Activated naive CD8-positive, alpha-beta T cell treated with anti-CD3 and anti-CD28 coated beads, Interleukin-2, amount 10 ng/mL, durations not matched to agents 7 days and 5 days (primary cell): Measurements from ENCODE around the gene PIGW. TPM values are rescaled to one million over a fixed set of nuclear protein-coding genes. Genes with fewer than 3 reads are reported as not detected.
A peak's percentile ranks its signal among the peaks of the same experiment; 100 is the strongest.

Experiments
- ATAC-seq: fragments of 150-1000 bp; cut with Tn5 transposase; one replicate; pipeline ENCODE4 v1.10.0; 2021; ENCODE audit warnings: low read depth, moderate library complexity
- POLR2A ChIA-PET: fragments of 350-600 bp; sonication (Branson Sonifier 250); formaldehyde crosslinking; loops from one replicate; lab custom pipeline; 2021; ENCODE audit warnings: antibody characterized with exemption; lab: Charles Lee
- DNase-seq: peaks from one replicate; pipeline ENCODE4 v3.0.0; 2021
- H3K27ac Mint-ChIP-seq: one replicate; pipeline ENCODE4 v1.8.0; 2022; ENCODE audit warnings: mild to moderate bottlenecking, mixed read lengths
- H3K27me3 Mint-ChIP-seq: one replicate; pipeline ENCODE4 v1.8.0; 2022; ENCODE audit warnings: mild to moderate bottlenecking, moderate library complexity, mixed read lengths
- H3K36me3 Mint-ChIP-seq: one replicate; pipeline ENCODE4 v1.8.0; 2021; ENCODE audit warnings: mild to moderate bottlenecking, mixed read lengths
- H3K4me1 Mint-ChIP-seq: one replicate; pipeline ENCODE4 v1.8.0; 2021; ENCODE audit warnings: mixed read lengths
- H3K4me3 Mint-ChIP-seq: one replicate; pipeline ENCODE4 v1.8.0; 2022; ENCODE audit warnings: mild to moderate bottlenecking, moderate library complexity, mixed read lengths
- H3K9me3 Mint-ChIP-seq: one replicate; pipeline ENCODE4 v1.8.0; 2021; ENCODE audit warnings: mixed read lengths
- total RNA-seq, 2 experiments: library from RNA; stranded (reverse); gene quantifications; one replicate each; pipeline ENCODE4 v1.2.3, GENCODE V29; 2021

Gene PIGW
- total RNA-seq, 2 experiments from 2014 or later: 8.6 to 11.1 TPM

DNA sequence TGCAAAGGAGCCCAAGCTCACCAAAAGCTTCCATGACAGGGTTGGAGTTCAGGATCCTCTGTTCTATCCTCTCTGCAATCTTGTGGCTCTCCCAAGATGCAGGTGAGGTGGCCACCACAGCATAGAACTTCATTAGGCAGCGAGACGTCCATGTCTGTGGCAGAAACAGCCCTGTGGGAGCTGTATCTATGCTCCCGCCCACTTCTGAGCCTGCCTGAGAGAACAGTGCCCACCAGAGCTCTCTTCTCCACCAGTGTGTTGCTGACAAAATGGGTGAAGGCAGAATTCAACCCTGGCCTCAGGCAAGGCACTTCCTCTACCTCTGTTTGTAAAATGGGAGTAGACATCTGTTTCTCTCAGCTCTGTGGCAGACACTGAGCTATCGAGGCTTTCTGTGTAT, 18.9 kb upstream of the PIGW start:
- Mint-ChIP-seq H3K27me3 (no peaks in the 10 kb centered on the region), H3K4me3 (no peak overlapping the region), H3K9me3 (no peaks in the 10 kb centered on the region), H3K4me1 (peaks cover 5% of the 10 kb centered on the region), H3K27ac (no peak overlapping the region), H3K36me3 (peaks cover 23% of the 10 kb centered on the region)
- POLR2A ChIA-PET: interaction anchor here (0.9 kb wide), 1 partner anchor 9 kb away, joined by 3 read pairs; no protein-coding TSS in a partner anchor
- ATAC-seq: no peak
- no peak for DNase-seq

DNA sequence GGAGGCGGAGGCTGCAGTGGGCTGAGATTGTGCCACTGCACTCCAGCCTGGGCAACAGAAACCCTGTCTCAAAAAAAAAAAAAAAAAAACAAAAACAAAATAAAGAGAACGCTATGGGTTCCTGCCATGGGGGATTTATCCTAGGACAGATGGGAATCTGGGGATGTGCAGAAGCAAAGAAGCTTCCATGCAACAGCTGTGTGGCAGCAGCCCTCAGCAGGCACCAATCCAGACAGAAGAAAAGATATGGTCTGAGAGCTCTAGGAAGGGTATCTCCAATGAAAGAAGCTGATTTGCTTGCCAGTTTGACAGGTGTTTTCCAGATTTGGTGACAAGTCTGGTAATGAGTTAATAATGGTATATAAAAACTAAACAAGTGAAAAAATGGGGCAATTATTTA, 11.7 kb upstream of the PIGW start:
- H3K36me3 Mint-ChIP-seq: peaks cover 34% of the 10 kb centered on the region
- no peak for DNase-seq
- H3K4me1 Mint-ChIP-seq: peaks cover 19% of the 10 kb centered on the region
- no peak overlapping the region for H3K4me3 Mint-ChIP-seq
- no peak for ATAC-seq
- H3K27ac Mint-ChIP-seq: no peak overlapping the region
- H3K9me3 Mint-ChIP-seq: no peaks in the 10 kb centered on the region
- POLR2A ChIA-PET: interaction anchor here (0.5 to 0.7 kb wide), 2 partner anchors 366 to 1046 kb away, joined by 4 to 5 read pairs; no protein-coding TSS in a partner anchor
- no peaks in the 10 kb centered on the region for H3K27me3 Mint-ChIP-seq

DNA sequence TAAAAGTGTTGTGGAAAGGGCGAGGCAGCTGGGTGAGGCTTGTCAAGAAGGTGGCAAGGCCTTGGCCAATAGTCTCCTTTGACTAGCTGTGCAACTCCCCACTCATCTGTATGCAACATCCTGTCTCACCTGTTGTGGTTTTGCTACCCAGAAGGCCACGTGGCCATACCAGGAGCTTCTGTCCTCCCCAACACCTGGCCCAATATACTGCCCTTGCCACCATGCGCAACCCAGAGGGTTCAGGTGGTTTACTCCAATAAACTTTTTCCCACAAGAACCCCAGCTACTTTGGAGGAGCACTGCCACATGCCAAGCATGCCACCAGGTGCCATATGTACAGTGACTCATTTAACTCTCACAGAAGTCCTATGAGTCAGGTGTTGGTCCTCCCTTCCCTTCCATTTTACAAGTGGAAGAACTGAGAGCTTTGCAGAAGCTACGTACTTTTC, 10.3 kb upstream of the PIGW start:
- peaks cover 20% of the 10 kb centered on the region for H3K4me1 Mint-ChIP-seq
- no peaks in the 10 kb centered on the region for H3K9me3 Mint-ChIP-seq
- peaks cover 33% of the 10 kb centered on the region for H3K36me3 Mint-ChIP-seq
- H3K4me3 Mint-ChIP-seq: no peak overlapping the region
- POLR2A ChIA-PET: interaction anchor here (0.6 to 1.4 kb wide), 3 partner anchors 9 to 36 kb away, joined by 3 read pairs; partner anchors contain the start of genes MYO19 and PIGW
- no peak overlapping the region for H3K27ac Mint-ChIP-seq
- DNase-seq (peak; percentile 11), ATAC-seq (peak; percentile 10)
- no peaks in the 10 kb centered on the region for H3K27me3 Mint-ChIP-seq

DNA sequence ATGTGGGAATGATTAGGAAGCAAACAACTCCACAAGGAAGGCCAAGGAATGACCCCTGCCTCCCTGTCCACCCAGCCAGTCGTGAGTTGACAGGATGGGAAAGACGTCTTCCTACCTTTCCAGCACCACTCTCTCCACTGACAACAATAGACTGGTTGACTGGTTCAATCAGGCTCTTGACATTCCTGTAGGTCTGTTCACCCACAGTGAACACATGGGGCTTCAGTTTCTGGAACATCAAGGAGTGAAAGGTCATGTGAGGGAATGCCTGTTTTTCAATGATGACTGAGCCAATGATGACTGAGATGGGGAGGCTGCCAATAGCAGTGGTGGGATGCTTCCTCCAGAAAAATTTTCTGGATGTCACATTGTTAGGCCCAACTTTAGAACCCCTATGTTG, 9.7 kb upstream of the PIGW start:
- POLR2A ChIA-PET: interaction anchor here (1.0 to 1.4 kb wide), 2 partner anchors 9 kb away, joined by 3 read pairs; partner anchors contain the start of genes MYO19 and PIGW
- Mint-ChIP-seq H3K4me1 (peaks cover 20% of the 10 kb centered on the region), H3K4me3 (no peak overlapping the region), H3K27ac (no peak overlapping the region), H3K9me3 (no peaks in the 10 kb centered on the region), H3K36me3 (peaks cover 31% of the 10 kb centered on the region), H3K27me3 (no peaks in the 10 kb centered on the region)
- DNase-seq (peak; percentile 12), ATAC-seq (no peak)

DNA sequence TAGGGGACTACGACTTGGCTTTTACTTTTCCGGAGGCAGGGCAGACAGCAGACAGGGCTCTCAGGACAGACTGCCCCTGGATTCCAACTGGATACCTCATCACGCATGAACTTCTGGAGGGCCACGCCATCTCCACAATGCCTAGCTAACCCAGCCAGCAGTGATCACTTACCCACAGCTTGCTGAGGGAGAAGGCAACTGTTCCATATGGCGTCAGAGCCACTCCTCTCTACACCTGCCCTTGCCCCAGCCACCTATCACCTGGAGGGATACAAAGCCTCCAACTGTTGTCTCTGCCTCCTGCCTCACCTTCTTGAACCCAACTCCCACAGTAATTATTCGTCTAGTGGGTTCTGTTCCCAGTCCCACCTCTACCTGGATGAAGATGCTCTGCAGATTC, 8.9 kb upstream of the PIGW start:
- peak; percentile 19 for DNase-seq
- Mint-ChIP-seq H3K36me3 (peaks cover 26% of the 10 kb centered on the region), H3K27me3 (no peaks in the 10 kb centered on the region), H3K4me1 (peaks cover 18% of the 10 kb centered on the region), H3K9me3 (no peaks in the 10 kb centered on the region), H3K27ac (no peak overlapping the region), H3K4me3 (no peak overlapping the region)
- no peak for ATAC-seq
- POLR2A ChIA-PET: no interaction called here

DNA sequence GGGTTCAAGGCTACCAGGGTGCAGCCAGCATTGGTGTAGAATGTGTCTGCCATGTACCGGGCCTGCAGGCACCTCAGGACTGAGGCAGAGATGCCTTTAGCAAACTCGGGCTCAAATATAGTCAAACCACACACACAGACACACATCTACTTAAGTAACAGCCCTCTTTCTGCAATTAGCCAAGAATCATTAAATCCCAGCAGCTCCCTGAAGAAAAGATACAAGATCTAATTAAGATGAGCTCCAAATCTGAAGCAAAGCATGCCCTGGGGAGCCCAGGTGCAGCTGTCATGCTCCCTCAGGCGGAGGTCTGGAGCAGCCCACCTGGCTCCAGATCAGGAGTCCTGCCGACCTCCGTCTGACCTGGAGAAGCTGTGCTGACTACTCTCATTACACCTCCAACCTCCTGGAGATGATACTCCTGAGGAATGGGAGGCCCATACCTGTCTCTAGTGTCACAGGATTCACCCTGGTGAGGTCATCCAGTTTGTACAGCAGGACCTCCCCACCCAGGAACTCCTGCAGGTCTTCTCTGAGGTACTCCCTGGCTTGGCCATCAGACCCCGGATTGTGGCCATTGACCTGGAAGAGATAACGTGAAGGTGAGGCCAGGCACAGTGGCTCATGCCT, 7.1 kb upstream of the PIGW start:
- DNase-seq: peak; percentile 14
- ATAC-seq: no peak
- POLR2A ChIA-PET: no interaction called here
- Mint-ChIP-seq H3K36me3 (peaks cover 33% of the 10 kb centered on the region), H3K9me3 (no peaks in the 10 kb centered on the region), H3K4me1 (peaks cover 26% of the 10 kb centered on the region), H3K4me3 (no peak overlapping the region), H3K27ac (no peak overlapping the region), H3K27me3 (no peaks in the 10 kb centered on the region)

DNA sequence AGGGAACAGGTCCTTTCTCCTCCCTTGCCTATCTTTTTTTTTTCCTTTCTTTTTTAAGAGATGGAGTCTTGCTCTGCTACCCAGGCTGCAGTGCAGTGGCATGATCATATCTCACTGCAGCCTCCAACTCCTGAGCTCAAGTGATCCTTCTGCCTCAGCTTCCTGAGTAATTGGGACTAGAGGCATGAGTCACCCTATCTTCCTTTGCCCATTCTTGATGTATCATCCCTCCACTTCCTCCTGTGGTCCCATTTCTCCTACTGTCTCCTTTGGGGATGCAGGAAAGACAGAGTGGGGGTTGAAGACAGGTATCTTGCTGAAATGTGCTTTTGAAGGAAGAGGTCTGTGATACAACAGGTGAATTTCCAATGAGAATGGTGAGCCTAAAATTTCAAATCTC, 5.7 kb upstream of the PIGW start:
- H3K9me3 Mint-ChIP-seq: no peaks in the 10 kb centered on the region
- no peak overlapping the region for H3K27ac Mint-ChIP-seq
- peaks cover 35% of the 10 kb centered on the region for H3K4me1 Mint-ChIP-seq
- POLR2A ChIA-PET: no interaction called here
- H3K27me3 Mint-ChIP-seq: no peaks in the 10 kb centered on the region
- ATAC-seq (no peak), DNase-seq (no peak)
- no peak overlapping the region for H3K4me3 Mint-ChIP-seq
- H3K36me3 Mint-ChIP-seq: peaks cover 30% of the 10 kb centered on the region

DNA sequence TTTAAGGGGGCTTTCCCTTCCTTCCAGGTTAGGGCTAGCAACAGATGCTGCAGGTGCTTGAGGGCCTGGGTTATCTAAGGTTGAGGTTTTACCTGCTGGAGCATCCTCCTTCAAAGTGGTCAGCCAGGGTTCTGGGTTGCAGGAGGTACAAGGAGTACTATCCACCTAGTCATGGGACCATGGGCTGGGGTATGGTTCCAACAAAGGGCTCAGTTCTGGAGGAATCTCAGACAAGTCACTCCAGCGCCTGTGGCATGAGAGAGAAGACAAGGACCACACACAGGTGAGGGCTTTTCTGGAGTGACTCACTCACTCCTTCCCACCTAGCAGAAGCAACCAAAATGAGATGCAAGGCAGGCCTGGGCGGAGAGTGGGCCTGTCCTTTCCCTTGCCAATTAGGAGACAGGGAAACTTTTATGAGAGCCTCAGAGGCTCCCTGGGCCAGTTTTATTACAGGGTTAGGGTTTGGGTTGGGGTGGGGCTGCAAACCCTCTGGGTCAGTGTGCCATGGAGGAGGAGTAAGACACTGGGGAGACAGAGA, 2.3 kb upstream of the PIGW start:
- Mint-ChIP-seq H3K36me3 (peaks cover 16% of the 10 kb centered on the region), H3K4me3 (peak overlapping the region; percentile 33), H3K27ac (peak overlapping the region; percentile 56), H3K4me1 (peaks cover 31% of the 10 kb centered on the region), H3K9me3 (peaks cover 1% of the 10 kb centered on the region), H3K27me3 (no peaks in the 10 kb centered on the region)
- no peak for ATAC-seq
- DNase-seq: peak; percentile 14
- POLR2A ChIA-PET: no interaction called here

DNA sequence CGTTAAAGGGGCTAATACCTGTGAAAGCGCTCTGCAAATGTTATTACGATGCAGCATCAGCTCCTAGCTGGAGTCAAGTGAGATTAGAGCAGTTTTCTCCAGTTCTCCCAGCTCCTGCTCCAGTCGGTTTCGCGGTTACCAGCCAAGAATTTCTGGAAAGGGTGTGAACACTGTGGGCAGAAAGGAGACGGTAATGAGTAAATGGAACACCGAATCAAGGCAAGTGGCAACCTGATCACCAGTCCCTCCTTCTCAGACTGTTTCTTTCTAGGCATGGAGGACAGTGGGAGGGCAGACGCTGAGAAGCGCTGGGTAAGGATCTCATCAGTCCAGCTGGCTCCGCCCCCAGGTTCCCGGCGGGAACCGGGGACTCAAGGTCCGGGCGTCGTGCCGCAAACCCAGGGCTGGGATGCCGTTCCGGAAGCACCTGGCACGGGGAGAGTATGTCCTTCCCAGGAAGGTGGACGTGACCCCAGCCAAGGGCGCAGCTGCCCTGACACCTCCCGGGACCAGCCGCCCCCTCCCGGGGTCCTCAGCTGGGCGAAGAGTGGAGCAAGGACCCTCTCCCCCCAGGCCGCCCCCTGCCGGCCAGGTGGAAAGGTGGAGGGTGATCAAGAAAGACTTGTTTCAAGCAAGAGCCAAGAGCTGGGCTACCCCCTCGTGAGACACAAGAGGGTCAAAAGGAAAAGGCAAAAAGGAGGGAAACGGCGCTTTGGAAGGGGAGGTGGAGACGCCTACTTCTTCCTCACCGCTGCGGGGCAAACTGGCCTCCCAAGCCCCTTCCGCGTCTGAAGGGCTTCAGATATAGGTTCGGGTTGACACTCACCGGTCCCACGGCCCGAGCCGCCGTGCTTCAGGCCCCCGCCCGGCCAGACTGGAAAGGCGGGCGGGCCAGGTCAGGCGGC, 600 bp upstream of the PIGW start:
- Mint-ChIP-seq H3K36me3 (peaks cover 19% of the 10 kb centered on the region), H3K4me3 (peak overlapping the region; percentile 91), H3K4me1 (peaks cover 30% of the 10 kb centered on the region), H3K27me3 (no peaks in the 10 kb centered on the region), H3K9me3 (peaks cover 1% of the 10 kb centered on the region), H3K27ac (peak overlapping the region; percentile 96)
- POLR2A ChIA-PET: interaction anchor here (0.8 to 4.8 kb wide), 5 partner anchors 9 to 68 kb away, joined by 3 to 122 read pairs (median 7); partner anchors contain the start of genes GGNBP2 and MRM1
- DNase-seq: no peak
- ATAC-seq: peak; percentile 30

DNA sequence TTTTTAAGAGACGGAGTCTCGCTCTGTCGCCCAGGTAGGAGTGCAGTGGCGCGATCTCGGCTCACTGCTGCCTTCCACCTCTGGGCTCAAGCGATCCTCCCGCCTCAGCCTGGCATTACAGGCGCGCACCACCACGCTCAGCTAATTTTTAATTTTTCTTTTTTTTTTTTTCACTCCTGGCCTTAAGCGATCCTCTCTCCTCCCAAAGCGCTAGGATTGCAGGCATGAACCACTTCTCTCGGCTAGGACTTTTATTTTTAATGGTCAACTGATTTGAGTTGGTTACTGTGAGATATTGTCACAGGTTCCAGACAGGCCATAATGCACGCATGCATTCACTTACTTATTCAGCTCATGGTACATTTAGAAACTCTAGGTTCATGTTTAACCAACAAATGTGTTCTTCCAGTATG, 888 bp downstream of the PIGW start:
- ATAC-seq (no peak), DNase-seq (no peak)
- POLR2A ChIA-PET: interaction anchor here (0.7 to 4.8 kb wide), 6 partner anchors 11 to 552 kb away, joined by 3 to 122 read pairs (median 6); partner anchors contain the start of genes AATF, GGNBP2 and MRM1
- Mint-ChIP-seq H3K4me3 (peak overlapping the region; percentile 91), H3K36me3 (peaks cover 26% of the 10 kb centered on the region), H3K4me1 (peaks cover 31% of the 10 kb centered on the region), H3K27me3 (no peaks in the 10 kb centered on the region), H3K27ac (peak overlapping the region; percentile 96), H3K9me3 (peaks cover 1% of the 10 kb centered on the region)

DNA sequence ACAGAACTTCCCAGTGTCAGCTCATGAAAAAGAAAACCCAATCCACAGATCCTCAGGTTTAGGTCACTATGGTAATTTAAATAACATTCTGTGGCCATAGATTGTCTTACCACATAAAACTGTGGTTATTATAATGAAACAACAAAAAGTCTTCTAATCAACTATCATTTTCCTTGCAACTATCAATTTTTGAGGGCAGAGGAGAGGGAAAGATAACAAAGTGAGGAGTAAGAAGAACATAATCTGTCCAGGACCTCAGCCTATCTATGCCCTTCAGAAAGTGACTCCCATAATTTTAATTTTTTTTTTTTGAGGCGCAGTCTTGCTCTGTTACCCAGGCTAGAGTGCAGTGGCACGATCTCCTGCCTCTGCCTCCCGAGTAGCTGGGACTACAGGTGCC, 5.9 kb downstream of the PIGW start:
- no peak overlapping the region for H3K4me3 Mint-ChIP-seq
- DNase-seq: no peak
- H3K27me3 Mint-ChIP-seq: no peaks in the 10 kb centered on the region
- H3K36me3 Mint-ChIP-seq: peaks cover 20% of the 10 kb centered on the region
- peaks cover 17% of the 10 kb centered on the region for H3K4me1 Mint-ChIP-seq
- H3K9me3 Mint-ChIP-seq: peaks cover 1% of the 10 kb centered on the region
- no peak for ATAC-seq
- no peak overlapping the region for H3K27ac Mint-ChIP-seq
- POLR2A ChIA-PET: interaction anchor here (0.8 kb wide), 1 partner anchor 16 kb away, joined by 4 read pairs; no protein-coding TSS in a partner anchor

DNA sequence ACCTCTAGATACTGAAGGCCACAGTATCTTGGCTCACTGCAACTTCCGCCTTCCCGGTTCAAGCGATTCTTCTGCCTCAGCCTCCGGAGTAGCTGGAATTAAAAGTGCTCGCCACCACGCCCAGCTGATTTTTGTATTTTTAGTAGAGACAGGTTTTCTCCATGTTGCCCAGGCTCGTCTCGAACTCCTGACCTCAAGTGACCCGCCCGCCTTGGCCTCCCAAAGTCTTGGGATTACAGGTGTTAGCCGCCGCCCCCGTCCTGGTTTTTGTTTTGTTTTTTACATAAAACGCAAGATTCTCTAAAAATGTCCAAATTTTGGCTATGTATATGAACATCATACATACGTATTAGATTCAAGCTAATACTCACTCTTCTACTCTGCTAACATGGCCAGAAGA, 8.0 kb downstream of the PIGW start:
- ATAC-seq (no peak), DNase-seq (no peak)
- no peaks in the 10 kb centered on the region for H3K9me3 Mint-ChIP-seq
- peaks cover 23% of the 10 kb centered on the region for H3K36me3 Mint-ChIP-seq
- H3K4me3 Mint-ChIP-seq: no peak overlapping the region
- no peaks in the 10 kb centered on the region for H3K27me3 Mint-ChIP-seq
- H3K4me1 Mint-ChIP-seq: peaks cover 13% of the 10 kb centered on the region
- POLR2A ChIA-PET: interaction anchor here (0.6 kb wide), 1 partner anchor 22 kb away, joined by 3 read pairs; no protein-coding TSS in a partner anchor
- no peak overlapping the region for H3K27ac Mint-ChIP-seq

DNA sequence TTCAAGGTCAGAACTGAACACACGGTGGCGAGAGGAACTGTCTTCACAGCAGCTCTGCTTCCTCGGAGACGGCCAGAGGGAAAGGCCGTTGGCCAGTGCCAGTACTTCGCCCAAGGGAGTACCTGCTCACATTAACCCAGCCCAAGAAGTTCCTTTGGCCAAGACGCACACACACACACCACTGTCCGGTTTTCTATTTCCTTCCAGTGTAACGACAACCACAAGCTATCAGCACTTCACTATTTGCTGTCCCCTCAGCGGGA, 9.2 kb downstream of the PIGW start:
- H3K36me3 Mint-ChIP-seq: peaks cover 20% of the 10 kb centered on the region
- DNase-seq (no peak), ATAC-seq (no peak)
- H3K27me3 Mint-ChIP-seq: no peaks in the 10 kb centered on the region
- H3K4me3 Mint-ChIP-seq: peak overlapping the region; percentile 98
- peaks cover 23% of the 10 kb centered on the region for H3K4me1 Mint-ChIP-seq
- POLR2A ChIA-PET: interaction anchor here (4.8 to 6.3 kb wide), 2 partner anchors 9 to 58 kb away, joined by 52 to 122 read pairs; partner anchors contain the start of genes MRM1, MYO19 and PIGW
- no peaks in the 10 kb centered on the region for H3K9me3 Mint-ChIP-seq
- H3K27ac Mint-ChIP-seq: peak overlapping the region; percentile 98
